ENCODE measurements around the gene TAF8. TPM values are rescaled to one million over a fixed set of nuclear protein-coding genes. Genes with fewer than 3 reads are reported as not detected.

Gene TAF8, protein sequence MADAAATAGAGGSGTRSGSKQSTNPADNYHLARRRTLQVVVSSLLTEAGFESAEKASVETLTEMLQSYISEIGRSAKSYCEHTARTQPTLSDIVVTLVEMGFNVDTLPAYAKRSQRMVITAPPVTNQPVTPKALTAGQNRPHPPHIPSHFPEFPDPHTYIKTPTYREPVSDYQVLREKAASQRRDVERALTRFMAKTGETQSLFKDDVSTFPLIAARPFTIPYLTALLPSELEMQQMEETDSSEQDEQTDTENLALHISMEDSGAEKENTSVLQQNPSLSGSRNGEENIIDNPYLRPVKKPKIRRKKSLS
- 11.5 to 14.4 TPM (median 12.5 TPM) in 5 replicates for total RNA-seq (2022; extraction: Qiagen RNA extraction; ENCODE audit: low read depth)

DNA sequence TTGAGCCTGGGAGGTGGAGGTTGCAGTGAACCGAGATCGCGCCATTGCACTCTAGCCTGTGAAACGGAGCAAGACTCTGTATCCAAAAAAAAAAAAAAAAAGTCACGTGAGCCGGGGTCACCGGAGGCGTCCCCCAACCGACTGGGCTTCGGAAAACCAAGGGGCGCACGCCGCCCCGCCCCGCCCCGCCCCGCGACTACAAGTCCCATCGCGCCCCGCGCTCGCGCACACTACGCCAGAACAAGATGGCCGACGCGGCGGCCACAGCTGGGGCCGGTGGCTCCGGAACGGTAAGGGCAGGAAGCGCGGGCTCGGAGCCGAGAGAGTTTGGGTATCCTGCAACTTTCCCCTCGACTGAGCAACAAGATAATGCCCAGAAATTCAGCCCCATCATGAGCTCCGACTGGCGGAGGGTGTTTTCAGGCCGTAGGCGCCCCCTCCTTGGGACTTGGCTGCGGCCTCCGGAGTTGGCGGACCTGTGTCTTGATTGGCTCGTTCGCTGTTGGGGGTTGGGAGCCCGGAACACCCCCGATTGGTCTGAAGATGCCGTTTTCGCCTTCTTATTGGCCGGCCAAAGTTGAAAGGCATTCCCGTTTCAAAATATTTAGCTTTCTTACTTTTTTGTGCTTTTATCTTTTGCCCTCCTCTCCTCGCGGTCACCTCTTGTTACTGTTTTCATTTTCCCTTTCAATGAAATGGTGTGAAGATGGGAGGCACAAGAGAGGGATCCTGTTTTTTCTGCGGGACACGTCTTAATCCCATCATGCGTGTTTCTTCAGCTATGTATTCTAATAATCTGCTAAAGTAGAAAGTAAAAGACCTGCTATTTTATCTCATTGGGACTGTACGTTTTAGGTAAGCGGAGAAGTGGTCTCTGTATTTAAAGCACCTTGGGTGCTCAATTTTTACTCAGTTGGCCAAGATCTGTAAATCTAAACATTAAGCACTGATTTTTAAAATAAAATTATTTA, at the start of gene TAF8:
TSS of gene TAF8 (plus strand) at position 228 of the 971 bp plus-strand sequence. CDS start at position 246, 18 bp downstream.

Other genes with a start within 250 kb of the TAF8 start
- gene USP49, start 155.1 kb upstream of the TAF8 start, total RNA-seq (2022; extraction: Qiagen RNA extraction; ENCODE audit: low read depth), result 1.1 to 1.7 TPM (median 1.4 TPM) in 5 replicates
- 13.3 to 16.1 TPM (median 14.9 TPM) in 5 replicates for gene MED20, start 129.4 kb upstream of the TAF8 start, total RNA-seq (2022; extraction: Qiagen RNA extraction; ENCODE audit: low read depth)
- 36.5 to 51.2 TPM (median 43.4 TPM) in 5 replicates for gene BYSL, start 129.0 kb upstream of the TAF8 start, total RNA-seq (2022; extraction: Qiagen RNA extraction; ENCODE audit: low read depth)
- gene CCND3, start 108.7 kb upstream of the TAF8 start, total RNA-seq (2022; extraction: Qiagen RNA extraction; ENCODE audit: low read depth), result 121 to 200 TPM (median 182 TPM) in 5 replicates
- 1.1 to 1.8 TPM (median 1.7 TPM) in 5 replicates for gene C6orf132, start 92.1 kb downstream of the TAF8 start, total RNA-seq (2022; extraction: Qiagen RNA extraction; ENCODE audit: low read depth)
- not detected in 5 replicates for gene GUCA1A, start 122.8 kb downstream of the TAF8 start, total RNA-seq (2022; extraction: Qiagen RNA extraction; ENCODE audit: low read depth)
- gene GUCA1B, start 144.4 kb downstream of the TAF8 start, total RNA-seq (2022; extraction: Qiagen RNA extraction; ENCODE audit: low read depth), result 0.47 to 1.2 TPM (median 0.61 TPM) in 5 replicates
- 36.9 to 42.5 TPM (median 39.2 TPM) in 5 replicates for gene MRPS10, start 167.3 kb downstream of the TAF8 start, total RNA-seq (2022; extraction: Qiagen RNA extraction; ENCODE audit: low read depth)